ENCODE measurements around the gene IL11. TPM values are rescaled to one million over a fixed set of nuclear protein-coding genes. Genes with fewer than 3 reads are reported as not detected.

Gene IL11
- total and polyA plus RNA-seq, 2 of the 13 experiments (the other 11 are each of a cell fraction or from before 2014, with no cell fraction given): 2.5 to 2.9 TPM

- no peak for TF ChIP-seq ZBTB25 (CRISPR knock-in tag; IDR thresholded peaks at IDR 0.05)
- no peak for TF ChIP-seq ZNF260 (CRISPR knock-in tag; IDR thresholded peaks at IDR 0.05; ENCODE audit: borderline replicate concordance, low read depth)
- no peak for TF ChIP-seq ZIK1 (CRISPR knock-in tag; IDR thresholded peaks at IDR 0.05; ENCODE audit: borderline replicate concordance, low read depth)
- no peak for TF ChIP-seq TCF7L2 (IDR thresholded peaks at IDR 0.05; ENCODE audit: low read depth, low read length)
- no peak for TF ChIP-seq ARNT (IDR thresholded peaks at IDR 0.05)
- no peak for TF ChIP-seq CREBL2 (CRISPR knock-in tag; IDR thresholded peaks at IDR 0.05; ENCODE audit: borderline replicate concordance)
- TF ChIP-seq NFYC (CRISPR knock-in tag; IDR thresholded peaks at IDR 0.05): peak; percentile 39
- no peak for TF ChIP-seq NPAS2 (CRISPR knock-in tag; IDR thresholded peaks at IDR 0.05; ENCODE audit: borderline replicate concordance)
- TF ChIP-seq ZNF891 (CRISPR knock-in tag; IDR thresholded peaks at IDR 0.05): peak; percentile 64; the same call in 1 of the 2 replicates
- TF ChIP-seq PAXIP1 (CRISPR knock-in tag; conservative IDR thresholded peaks at IDR 0.05): no peak
- no peak for TF ChIP-seq ZC3H13 (CRISPR knock-in tag; IDR thresholded peaks at IDR 0.05)
- TF ChIP-seq ZSCAN29 (CRISPR knock-in tag; conservative IDR thresholded peaks at IDR 0.05): peak; percentile 99
- no peak for TF ChIP-seq FIP1L1 (IDR thresholded peaks at IDR 0.05; ENCODE audit: borderline replicate concordance, insufficient read depth, low read depth, low read length)
- TF ChIP-seq, protein P1, sequence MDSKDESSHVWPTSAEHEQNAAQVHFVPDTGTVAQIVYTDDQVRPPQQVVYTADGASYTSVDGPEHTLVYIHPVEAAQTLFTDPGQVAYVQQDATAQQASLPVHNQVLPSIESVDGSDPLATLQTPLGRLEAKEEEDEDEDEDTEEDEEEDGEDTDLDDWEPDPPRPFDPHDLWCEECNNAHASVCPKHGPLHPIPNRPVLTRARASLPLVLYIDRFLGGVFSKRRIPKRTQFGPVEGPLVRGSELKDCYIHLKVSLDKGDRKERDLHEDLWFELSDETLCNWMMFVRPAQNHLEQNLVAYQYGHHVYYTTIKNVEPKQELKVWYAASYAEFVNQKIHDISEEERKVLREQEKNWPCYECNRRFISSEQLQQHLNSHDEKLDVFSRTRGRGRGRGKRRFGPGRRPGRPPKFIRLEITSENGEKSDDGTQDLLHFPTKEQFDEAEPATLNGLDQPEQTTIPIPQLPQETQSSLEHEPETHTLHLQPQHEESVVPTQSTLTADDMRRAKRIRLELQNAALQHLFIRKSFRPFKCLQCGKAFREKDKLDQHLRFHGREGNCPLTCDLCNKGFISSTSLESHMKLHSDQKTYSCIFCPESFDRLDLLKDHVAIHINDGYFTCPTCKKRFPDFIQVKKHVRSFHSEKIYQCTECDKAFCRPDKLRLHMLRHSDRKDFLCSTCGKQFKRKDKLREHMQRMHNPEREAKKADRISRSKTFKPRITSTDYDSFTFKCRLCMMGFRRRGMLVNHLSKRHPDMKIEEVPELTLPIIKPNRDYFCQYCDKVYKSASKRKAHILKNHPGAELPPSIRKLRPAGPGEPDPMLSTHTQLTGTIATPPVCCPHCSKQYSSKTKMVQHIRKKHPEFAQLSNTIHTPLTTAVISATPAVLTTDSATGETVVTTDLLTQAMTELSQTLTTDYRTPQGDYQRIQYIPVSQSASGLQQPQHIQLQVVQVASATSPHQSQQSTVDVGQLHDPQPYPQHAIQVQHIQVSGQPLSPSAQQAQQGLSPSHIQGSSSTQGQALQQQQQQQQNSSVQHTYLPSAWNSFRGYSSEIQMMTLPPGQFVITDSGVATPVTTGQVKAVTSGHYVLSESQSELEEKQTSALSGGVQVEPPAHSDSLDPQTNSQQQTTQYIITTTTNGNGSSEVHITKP (CRISPR knock-in tag; IDR thresholded peaks at IDR 0.05; ENCODE audit: low read depth): 0 out of 2 replicates have a peak, but pooled peaks have one; percentile 8
- peak; percentile 52 for TF ChIP-seq POLR2AphosphoS5 (IDR thresholded peaks at IDR 0.05; ENCODE audit: low read depth, low read length)
- TF ChIP-seq CREB1 (IDR thresholded peaks at IDR 0.05): no peak
- TF ChIP-seq CREB1 (CRISPR knock-in tag; IDR thresholded peaks at IDR 0.05): no peak
Observed at GRCh38 chr19:55384920-55385723, 14.9 kb upstream of the IL11 start (continued).
